HL-60/S4 treated with retinoic acid at 250 ng/mL for 4 days and 3 days (cell line): ENCODE data around the gene LRRFIP1.
"Not testable (repeated sequence)": the region's sequence is repeated elsewhere in the genome, so short reads cannot be mapped to it uniquely, and the experiment has no call there.

Experiments
- in situ Hi-C: fragments of 300-500 bp; cut with MboI; formaldehyde crosslinking; loops from 2 replicates; pipeline ENCODE4 v1.7.0; 2022; ENCODE audit warnings: low sequenced_read_pairs

LRRFIP1 gene

GRCh38 chr2:237682856-237683670, 55.7 kb downstream of the LRRFIP1 start:
- in situ Hi-C loops: loop anchor here (5.0 kb wide), 1 partner anchor 59 kb away; no protein-coding TSS in a partner anchor

- in situ Hi-C loops: no loop called here
These were observed 58.0 kb downstream of the LRRFIP1 start for GRCh38 chr2:237685408-237685807.

- in situ Hi-C loops: no loop called here
These were observed 59.3 kb downstream of the LRRFIP1 start for GRCh38 chr2:237686659-237687136.

- in situ Hi-C loops: no loop called here
These were observed 60.7 kb downstream of the LRRFIP1 start for GRCh38 chr2:237688081-237688480.

- in situ Hi-C loops: not testable (repeated sequence)
These were observed 61.2 kb downstream of the LRRFIP1 start for GRCh38 chr2:237688541-237688940.

DNA sequence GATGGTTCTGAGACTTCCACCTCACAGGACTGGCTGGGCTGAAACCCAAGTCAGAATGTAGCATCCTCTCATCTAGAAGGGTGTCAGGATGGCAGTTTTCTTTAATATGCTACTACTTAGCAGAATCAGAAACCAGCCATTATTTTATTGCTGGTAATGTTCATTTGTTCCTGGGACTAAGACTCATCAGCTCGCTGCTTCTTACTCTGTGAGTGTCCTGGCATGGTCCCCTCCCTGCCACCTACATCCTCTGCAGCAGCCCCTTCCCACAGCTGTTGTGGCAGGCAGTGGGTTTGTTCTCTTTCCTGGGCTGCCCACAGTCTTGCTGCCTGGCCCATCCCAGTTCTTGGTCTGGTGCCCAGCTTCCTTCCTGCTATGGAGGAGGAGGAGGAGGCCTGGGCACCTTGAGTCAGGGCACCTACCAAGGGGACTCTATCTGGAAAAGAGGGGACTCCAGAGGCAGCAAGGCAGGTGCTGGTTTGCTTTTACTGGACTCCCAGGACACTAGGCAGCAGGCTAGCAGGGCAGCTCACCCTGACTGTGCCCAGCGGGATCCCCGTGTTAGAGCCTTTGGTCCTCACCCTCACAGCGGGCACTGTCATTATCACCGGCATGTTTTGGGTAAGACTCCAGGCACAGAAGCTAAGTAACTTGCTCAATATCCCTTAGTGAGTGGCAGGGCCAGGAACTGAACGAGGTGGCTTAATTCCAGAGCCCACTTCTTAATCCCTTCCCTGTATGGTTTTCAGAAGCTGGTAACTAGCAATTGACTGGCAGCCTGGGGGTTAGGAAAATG, 62.1 kb downstream of the LRRFIP1 start:
- in situ Hi-C loops: no loop called here

DNA sequence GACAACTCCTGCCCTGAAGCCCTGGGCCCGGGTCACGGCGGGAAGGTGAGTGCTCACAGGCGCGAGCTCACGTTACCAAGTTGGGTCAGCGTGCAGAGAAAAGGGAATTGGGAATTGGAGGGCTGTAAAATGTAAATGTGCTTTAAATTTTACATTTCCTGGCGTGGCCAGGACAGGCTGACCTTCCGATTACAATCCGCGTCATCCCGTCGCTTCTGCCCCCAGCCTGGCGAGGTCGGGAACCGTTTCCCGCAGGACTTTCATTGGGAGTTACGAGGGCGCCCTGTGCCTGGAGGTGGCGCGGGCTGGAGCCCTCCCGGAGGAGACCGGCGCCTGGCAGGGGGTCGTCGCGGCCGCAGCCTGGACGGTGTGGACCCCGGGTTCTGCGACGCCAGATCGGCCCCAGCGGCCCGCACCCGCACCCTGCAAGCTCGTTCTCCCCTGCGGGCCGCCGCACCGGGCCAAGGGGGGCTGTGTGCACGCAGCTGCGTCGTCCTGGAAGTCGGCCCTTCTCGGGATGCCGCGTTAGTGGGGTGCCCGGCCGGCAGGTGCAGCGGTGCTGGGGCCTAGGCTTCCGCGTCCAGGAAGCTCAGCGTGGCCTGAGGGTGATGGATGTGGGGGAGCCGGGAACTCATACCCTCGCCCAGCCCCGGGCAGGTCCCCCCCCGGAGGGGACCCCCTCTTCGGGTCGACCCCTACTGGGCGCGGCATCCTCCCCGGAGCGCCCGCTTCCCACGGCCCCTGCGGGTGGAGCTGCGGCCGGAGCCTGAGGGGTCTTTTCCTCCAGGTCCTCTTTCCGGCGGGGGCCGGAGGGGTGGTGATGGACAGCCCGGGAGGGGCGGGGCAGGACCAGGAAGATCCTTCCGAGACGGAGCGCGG, 63.9 kb downstream of the LRRFIP1 start:
- in situ Hi-C loops: no loop called here

- in situ Hi-C loops: no loop called here
These were observed 64.7 kb downstream of the LRRFIP1 start for GRCh38 chr2:237691908-237692600.

- in situ Hi-C loops: no loop called here
These were observed 65.4 kb downstream of the LRRFIP1 start for GRCh38 chr2:237692601-237693290.

GRCh38 chr2:237693291-237693994, 66.1 kb downstream of the LRRFIP1 start:
- in situ Hi-C loops: no loop called here

DNA sequence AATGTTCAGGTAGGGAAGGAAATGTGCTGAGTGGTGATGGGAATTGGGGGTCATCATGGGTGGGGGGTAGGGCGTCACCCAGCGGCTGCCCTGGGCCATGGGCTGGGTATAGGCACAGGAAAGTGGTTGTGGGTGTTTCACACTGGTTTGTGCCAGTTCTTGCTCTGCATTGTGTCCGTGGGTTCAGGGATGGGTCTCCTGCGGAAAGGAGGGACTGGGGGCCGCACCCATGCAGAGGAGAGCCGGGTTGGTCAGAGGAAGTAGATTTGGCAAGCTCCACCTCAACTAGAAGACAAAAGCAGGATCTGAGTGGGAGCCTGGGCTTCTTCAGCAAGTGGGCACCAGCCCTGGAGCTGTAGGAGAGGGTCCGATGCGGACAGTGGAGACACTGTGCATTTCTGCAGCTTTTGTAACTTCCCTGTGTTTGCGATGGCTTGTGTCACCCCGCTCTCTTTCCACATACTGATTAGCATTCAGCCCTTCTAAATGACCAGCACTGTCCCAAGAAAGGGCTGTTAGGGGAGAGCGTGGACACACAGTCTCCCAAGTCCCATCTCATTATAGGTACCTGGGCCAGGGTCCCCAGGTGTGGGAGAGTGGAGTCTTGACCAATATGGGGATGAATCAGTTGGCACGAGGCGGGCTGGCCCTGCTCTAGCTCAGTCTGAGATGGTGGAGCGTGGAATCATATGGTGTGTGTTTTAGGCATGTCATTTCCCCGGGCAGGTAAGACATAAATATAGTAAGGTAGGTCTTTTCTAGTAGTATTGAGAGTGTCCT, 67.2 kb downstream of the LRRFIP1 start:
- in situ Hi-C loops: no loop called here

DNA sequence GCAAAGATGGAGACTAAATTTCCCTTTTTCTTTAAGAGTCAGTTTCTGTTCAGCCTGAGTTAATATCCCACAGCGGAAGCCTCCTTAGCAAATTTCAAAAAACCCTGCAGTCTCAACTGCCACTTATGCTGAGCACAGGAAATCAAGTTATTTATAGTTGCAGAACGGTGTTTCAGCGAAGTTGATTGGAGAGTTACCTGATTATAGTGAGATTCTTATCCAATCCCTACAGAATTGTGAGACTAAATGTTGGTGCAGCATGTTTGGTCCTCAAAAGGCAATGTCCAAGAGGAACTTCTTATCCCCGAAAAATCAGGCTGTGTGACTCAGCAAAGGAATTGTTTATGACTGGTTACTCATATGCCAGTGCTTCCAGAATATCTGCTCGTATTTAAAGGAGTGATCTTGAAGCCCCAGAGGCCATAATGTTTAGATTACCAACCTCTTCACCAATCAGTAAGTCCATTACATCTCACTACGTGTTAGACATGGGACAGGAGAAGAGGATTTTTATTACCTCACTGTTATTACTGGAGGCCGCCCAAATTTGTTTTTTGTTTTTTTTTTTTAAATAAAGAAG, 67.9 kb downstream of the LRRFIP1 start:
- in situ Hi-C loops: no loop called here

- in situ Hi-C loops: no loop called here
These were observed 69.1 kb downstream of the LRRFIP1 start for GRCh38 chr2:237696461-237696860.

DNA sequence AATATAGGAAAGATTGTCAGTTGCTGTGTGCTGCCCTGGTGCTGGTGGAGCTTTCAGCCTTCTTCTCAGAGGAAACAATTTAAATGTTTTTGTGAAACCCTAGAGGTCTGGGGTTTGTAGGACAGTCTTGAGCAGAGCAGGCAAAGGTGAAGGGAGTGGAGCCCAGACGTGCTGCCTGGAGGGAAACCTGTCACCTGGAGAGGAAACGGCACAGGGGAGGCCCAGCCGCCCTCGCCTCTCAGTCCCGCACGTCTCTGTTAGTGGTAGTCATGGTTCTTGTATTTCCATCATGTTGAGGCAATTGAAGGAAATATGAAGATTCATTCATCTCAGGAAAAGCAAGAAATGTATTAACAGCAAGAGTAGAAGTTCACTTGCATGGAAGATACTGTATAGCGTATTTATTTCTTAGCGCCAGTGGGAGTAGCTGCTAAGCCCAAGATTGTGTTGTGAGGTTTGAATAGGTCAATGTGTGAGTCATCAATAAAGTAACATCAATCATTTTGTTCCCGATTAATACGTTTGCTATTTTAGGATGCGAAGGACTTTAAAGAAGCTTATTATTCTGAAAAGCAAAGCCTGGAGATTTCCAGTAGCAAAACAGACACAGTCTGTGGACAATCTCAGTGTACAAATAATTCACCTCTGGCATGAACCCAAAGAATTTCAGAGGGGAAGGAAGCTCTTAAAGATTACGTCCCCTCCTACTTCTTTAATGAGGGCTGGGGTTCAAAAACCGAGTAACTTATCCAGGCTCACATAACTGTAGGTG, 70.4 kb downstream of the LRRFIP1 start:
- in situ Hi-C loops: no loop called here

GRCh38 chr2:237698358-237698694, 70.9 kb downstream of the LRRFIP1 start:
- in situ Hi-C loops: no loop called here

GRCh38 chr2:237699870-237700511, 72.6 kb downstream of the LRRFIP1 start:
- in situ Hi-C loops: no loop called here

GRCh38 chr2:237700512-237701032, 73.2 kb downstream of the LRRFIP1 start:
- in situ Hi-C loops: no loop called here
